ENCODE measurements around the gene GLP1R. TPM values are rescaled to one million over a fixed set of nuclear protein-coding genes. Genes with fewer than 3 reads are reported as not detected.

Gene GLP1R
- total RNA-seq, 1 donor from 2014 or later = not detected

GRCh38 chr6:39079197-39080125 is 30.9 kb downstream of the GLP1R start:
- Mint-ChIP-seq H3K27ac (ENCODE audit: unreplicated experiment) (no peak overlapping the region), H3K4me1 (ENCODE audit: low read depth, unreplicated experiment) (no peaks in the 10 kb centered on the region), H3K9me3 (ENCODE audit: unreplicated experiment) (no peaks in the 10 kb centered on the region), H3K4me3 (ENCODE audit: unreplicated experiment) (no peak overlapping the region), H3K36me3 (ENCODE audit: unreplicated experiment) (no peaks in the 10 kb centered on the region), H3K27me3 (ENCODE audit: unreplicated experiment) (peaks cover 9% of the 10 kb centered on the region)
- no peak for DNase-seq
- TF ChIP-seq CTCF (IDR thresholded peaks at IDR 0.05; ENCODE audit: partially characterized antibody, unreplicated experiment) = no peak

GRCh38 chr6:39080246-39080875 is 31.8 kb downstream of the GLP1R start:
- DNase-seq = no peak
- no peaks in the 10 kb centered on the region for H3K9me3 Mint-ChIP-seq (ENCODE audit: unreplicated experiment)
- no peak for TF ChIP-seq CTCF (IDR thresholded peaks at IDR 0.05; ENCODE audit: partially characterized antibody, unreplicated experiment)

GRCh38 chr6:39082310-39082709 is 33.7 kb downstream of the GLP1R start:
- Mint-ChIP-seq H3K27me3 (ENCODE audit: unreplicated experiment) (peaks cover 8% of the 10 kb centered on the region), H3K4me3 (ENCODE audit: unreplicated experiment) (no peak overlapping the region), H3K27ac (ENCODE audit: unreplicated experiment) (no peak overlapping the region), H3K4me1 (ENCODE audit: low read depth, unreplicated experiment) (no peaks in the 10 kb centered on the region), H3K9me3 (ENCODE audit: unreplicated experiment) (no peaks in the 10 kb centered on the region), H3K36me3 (ENCODE audit: unreplicated experiment) (no peaks in the 10 kb centered on the region)
- no peak for TF ChIP-seq CTCF (IDR thresholded peaks at IDR 0.05; ENCODE audit: partially characterized antibody, unreplicated experiment)
- no peak for DNase-seq

More at GRCh38 chr6:39080246-39080875, 31.8 kb downstream of the GLP1R start:
- Mint-ChIP-seq H3K27ac (ENCODE audit: unreplicated experiment) (no peak overlapping the region), H3K36me3 (ENCODE audit: unreplicated experiment) (no peaks in the 10 kb centered on the region), H3K4me3 (ENCODE audit: unreplicated experiment) (no peak overlapping the region), H3K27me3 (ENCODE audit: unreplicated experiment) (peaks cover 8% of the 10 kb centered on the region), H3K4me1 (ENCODE audit: low read depth, unreplicated experiment) (no peaks in the 10 kb centered on the region)

- Mint-ChIP-seq H3K4me3 (ENCODE audit: unreplicated experiment) (no peak overlapping the region), H3K36me3 (ENCODE audit: unreplicated experiment) (no peaks in the 10 kb centered on the region), H3K9me3 (ENCODE audit: unreplicated experiment) (no peaks in the 10 kb centered on the region), H3K27me3 (ENCODE audit: unreplicated experiment) (peaks cover 8% of the 10 kb centered on the region), H3K4me1 (ENCODE audit: low read depth, unreplicated experiment) (peaks cover 3% of the 10 kb centered on the region), H3K27ac (ENCODE audit: unreplicated experiment) (no peak overlapping the region)
- no peak for TF ChIP-seq CTCF (IDR thresholded peaks at IDR 0.05; ENCODE audit: partially characterized antibody, unreplicated experiment)
- DNase-seq = no peak
Measured at GRCh38 chr6:39083231-39083634, 34.7 kb downstream of the GLP1R start.

GRCh38 chr6:39084506-39084905 is 35.9 kb downstream of the GLP1R start:
- peaks cover 4% of the 10 kb centered on the region for H3K4me1 Mint-ChIP-seq (ENCODE audit: low read depth, unreplicated experiment)
- H3K36me3 Mint-ChIP-seq (ENCODE audit: unreplicated experiment) = no peaks in the 10 kb centered on the region
- H3K27me3 Mint-ChIP-seq (ENCODE audit: unreplicated experiment) = peaks cover 6% of the 10 kb centered on the region
- H3K27ac Mint-ChIP-seq (ENCODE audit: unreplicated experiment) = no peak overlapping the region
- no peaks in the 10 kb centered on the region for H3K9me3 Mint-ChIP-seq (ENCODE audit: unreplicated experiment)
- no peak for TF ChIP-seq CTCF (IDR thresholded peaks at IDR 0.05; ENCODE audit: partially characterized antibody, unreplicated experiment)
- no peak for DNase-seq
- no peak overlapping the region for H3K4me3 Mint-ChIP-seq (ENCODE audit: unreplicated experiment)

Measured in glutamatergic neuron (in vitro differentiated cells).